GM19193 (cell line): ENCODE results near the gene PRKAR1A.

ENCODE experiments used
- POLR2A ChIP-seq: IDR thresholded peaks from 4 replicates; pipeline ENCODE4 v1.6.1; 2011; ENCODE audit not compliant: insufficient read depth, insufficient read length; ENCODE audit errors: extremely low read depth

PRKAR1A gene

GRCh38 chr17:68527314-68527713 is 15.1 kb downstream of the PRKAR1A start:
- TF ChIP-seq POLR2A, result no peak

DNA sequence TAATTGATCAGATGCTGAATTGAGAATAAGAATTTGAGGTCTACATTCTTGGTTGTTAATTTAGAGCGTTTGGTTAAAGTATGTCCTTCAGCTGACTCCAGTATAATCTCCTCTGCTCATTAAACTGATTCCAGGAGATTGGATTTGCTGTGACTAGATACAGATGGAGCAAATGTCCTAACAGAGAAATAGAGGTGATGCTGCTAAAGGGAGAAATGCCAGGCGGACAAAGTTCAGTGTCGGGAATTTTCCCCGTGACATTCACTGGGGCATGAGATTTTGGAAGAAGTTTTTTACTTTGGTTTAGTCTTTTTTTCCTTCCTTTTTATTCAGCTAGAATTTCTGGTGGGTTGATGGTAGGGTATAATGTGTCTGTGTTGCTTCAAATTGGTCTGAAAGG is 19.0 kb downstream of the PRKAR1A start:
- TF ChIP-seq POLR2A, result no peak

DNA sequence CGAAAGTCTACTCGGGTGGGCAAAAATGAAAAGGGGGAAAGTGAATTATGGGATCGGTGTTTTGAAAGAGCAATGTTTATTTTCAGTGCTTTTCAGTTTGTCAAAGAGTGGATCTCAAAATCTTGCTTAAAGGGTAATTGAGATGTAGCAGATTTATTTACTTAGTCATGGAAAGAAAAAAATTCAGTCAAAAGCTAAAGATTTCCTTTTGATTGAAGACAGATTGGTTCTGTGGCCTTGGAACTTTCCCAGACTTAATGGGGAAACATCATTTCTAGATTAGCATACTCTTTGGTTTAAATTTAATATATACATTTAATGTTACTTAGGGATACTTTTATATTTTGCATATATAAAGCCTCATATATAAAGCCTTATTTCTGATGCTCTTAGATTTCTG is 20.6 kb downstream of the PRKAR1A start:
- no peak for TF ChIP-seq POLR2A

GRCh38 chr17:68533887-68534694 is 21.9 kb downstream of the PRKAR1A start:
- no peak for TF ChIP-seq POLR2A

DNA sequence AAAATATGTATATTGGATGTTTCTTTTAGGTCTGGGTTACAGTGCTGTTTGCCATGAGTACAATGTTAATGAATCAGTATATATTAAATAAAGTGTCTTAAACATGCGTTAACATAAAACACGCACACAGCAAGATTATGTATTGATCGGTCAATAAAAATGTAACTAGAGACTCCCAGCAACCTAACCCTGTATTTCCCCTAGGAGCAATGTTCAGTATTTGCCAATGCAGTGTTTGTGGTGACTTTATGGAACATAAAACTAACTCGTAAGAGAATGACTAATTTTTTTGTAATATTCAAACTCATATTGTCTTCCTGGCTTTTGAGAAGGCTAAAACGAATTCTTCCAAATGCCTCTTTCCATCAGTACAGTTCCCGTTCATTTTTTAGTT is 22.5 kb downstream of the PRKAR1A start:
- TF ChIP-seq POLR2A, result no peak

GRCh38 chr17:68535922-68536321 is 23.7 kb downstream of the PRKAR1A start:
- TF ChIP-seq POLR2A, result no peak

DNA sequence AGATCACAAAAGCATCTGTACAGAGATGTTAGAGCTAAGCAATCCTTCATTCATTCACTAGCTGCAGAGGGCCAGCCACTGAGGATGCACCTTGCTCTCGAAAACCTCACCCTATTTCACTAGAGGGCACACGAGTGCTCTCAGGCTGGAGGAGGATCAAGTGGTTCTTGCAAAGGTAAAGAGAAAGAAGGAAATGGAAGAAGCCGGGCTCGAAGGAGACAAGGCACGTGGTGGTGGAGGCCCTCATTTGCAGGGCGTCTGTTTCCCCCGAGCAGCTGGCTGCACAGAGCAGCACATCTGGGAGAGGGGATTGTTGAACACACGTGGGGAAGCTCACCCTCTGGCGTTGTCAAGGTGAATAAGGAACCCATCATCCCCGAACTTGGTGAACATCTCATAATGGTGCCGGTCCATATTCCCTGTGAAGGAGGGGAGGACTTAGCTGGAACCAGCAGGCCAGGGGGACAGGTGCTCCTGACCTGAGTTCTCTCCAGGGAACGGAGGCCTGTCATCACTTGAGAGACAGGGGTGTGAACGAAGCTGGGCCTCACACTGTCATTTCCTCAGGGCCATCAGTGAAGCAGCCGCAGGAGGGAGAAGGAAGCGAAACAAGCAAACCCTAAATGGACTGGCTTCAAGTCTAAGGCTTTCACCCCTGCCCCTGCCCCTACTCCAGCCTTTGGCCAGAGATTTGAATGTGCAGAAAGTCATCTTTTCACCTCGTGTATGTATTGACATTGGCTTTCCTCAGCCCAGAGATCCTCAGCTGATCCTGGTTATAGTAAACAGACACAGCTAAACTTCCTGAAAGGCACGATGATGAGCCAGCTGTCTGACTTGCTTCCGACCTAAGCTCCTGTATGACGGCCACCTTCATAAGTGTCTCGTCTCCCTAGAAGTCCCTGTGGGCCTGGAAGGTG is 27.6 kb downstream of the PRKAR1A start:
- TF ChIP-seq POLR2A, result no peak

- no peak for TF ChIP-seq POLR2A
These were observed 28.8 kb downstream of the PRKAR1A start for GRCh38 chr17:68540981-68541380.

- TF ChIP-seq POLR2A, result no peak
These were observed 29.6 kb downstream of the PRKAR1A start for GRCh38 chr17:68541816-68542215.

DNA sequence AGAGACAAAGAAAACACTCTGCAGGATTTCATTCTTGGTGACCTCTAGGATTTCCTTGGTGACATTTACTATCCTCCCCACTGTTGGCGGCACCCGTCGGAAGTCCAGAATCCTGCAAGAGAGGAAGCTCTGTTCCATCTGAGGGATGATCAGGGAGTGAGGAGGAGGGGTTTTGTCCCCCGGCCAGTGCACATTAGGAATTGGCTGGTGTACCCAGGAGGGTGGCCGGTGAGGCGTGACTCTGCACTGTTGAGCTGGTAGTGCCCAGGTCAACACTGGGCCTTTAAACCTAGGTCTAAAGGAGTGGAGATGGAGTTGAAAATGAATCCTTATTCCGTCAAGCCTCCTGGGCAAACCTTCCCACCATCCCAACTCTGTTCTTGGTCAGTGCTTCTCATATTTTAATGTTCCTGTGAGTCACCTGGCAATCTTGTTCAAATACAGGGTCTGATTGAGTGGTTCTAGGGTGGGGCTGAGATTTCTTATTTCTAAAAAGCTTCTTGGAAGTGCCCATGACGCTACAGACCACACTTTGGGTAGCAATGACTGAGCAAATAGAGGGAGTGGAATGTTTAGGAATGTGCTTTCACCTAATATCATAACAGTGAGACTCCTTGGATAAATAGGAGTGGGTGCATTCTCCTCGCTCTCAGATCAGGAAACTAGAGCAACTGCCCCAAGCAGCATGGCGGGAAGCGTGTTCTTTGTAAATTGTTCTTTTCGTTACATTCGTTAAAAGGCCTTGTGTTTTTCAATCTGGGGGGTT is 30.7 kb downstream of the PRKAR1A start:
- no peak for TF ChIP-seq POLR2A

- TF ChIP-seq POLR2A, result no peak
These were observed 32.1 kb downstream of the PRKAR1A start for GRCh38 chr17:68544111-68544915.

GRCh38 chr17:68556551-68556950 is 44.3 kb downstream of the PRKAR1A start:
- no peak for TF ChIP-seq POLR2A

DNA sequence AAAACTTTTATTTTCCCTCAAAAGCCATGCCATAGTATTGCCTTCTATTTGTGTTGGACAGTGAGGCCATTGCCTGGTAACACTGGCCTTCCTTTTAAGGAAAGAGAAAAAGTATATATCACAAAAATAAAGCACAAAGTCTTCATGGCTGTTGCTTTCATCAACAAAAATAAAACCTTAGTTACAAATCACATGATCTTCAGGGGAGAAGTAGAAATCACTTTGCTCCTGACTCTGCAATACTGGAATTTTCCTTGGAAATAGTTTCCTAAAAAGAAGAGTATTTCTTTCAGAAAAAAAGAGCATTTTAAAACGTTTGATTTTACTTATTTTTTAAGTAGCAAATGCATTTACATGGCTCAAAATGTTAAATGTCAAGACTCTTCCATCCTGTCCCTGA is 47.1 kb downstream of the PRKAR1A start:
- no peak for TF ChIP-seq POLR2A
